Measurements from ENCODE around the gene TSC2.
A peak's percentile ranks its signal among the peaks of the same experiment; 100 is the strongest.

Gene TSC2

DNA sequence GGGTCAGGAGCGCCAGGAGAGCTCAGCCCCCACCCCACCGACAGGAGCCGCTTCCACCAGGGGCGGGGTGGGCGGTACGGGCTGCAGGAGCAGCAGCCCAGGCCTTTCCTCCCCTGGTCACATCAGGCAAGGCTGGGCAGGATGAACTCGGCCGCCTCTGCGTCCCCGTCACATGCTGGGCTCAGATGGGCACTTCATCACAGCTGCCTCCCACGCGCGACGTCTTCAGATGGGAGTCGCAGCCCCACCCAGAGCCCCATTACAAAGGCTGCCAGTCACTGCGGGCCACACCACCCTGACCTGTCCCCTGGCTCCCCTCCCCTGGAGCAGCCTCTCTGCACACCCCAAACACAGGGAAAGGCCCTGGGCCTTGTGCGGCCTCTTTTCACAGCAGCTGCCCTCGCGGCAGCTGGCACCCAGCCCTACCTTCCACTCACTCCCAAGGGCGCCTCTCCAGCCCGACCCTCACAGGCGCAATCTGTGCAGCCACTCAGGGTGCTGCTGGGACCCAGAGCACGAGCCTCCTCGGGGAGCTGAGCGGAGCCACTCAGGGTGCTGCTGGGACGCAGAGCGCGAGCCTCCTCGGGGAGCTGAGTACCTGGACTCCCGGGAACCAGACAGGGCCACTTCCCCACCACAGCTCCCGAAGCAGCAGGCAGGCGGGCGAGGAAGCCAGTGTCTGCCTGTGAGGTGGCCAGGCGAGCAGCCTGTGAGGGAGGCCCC is 42.8 kb upstream of the TSC2 start:
- Histone ChIP-seq H3K4me3 (replicated peaks; ENCODE audit: low read depth, low read length) (no peak overlapping the region), H3K36me3 (ENCODE audit: control insufficient read depth, insufficient read depth, low read length) (peaks cover 39% of the 10 kb centered on the region), H3K27me3 (replicated peaks; ENCODE audit: control insufficient read depth, insufficient read depth, low read length) (no peaks in the 10 kb centered on the region)
- TF ChIP-seq, protein P1, sequence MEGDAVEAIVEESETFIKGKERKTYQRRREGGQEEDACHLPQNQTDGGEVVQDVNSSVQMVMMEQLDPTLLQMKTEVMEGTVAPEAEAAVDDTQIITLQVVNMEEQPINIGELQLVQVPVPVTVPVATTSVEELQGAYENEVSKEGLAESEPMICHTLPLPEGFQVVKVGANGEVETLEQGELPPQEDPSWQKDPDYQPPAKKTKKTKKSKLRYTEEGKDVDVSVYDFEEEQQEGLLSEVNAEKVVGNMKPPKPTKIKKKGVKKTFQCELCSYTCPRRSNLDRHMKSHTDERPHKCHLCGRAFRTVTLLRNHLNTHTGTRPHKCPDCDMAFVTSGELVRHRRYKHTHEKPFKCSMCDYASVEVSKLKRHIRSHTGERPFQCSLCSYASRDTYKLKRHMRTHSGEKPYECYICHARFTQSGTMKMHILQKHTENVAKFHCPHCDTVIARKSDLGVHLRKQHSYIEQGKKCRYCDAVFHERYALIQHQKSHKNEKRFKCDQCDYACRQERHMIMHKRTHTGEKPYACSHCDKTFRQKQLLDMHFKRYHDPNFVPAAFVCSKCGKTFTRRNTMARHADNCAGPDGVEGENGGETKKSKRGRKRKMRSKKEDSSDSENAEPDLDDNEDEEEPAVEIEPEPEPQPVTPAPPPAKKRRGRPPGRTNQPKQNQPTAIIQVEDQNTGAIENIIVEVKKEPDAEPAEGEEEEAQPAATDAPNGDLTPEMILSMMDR (IDR thresholded peaks at IDR 0.05; ENCODE audit: insufficient read depth, low read length, poor library complexity, severe bottlenecking), result no peak
- no peak for DNase-seq (ENCODE audit: extremely low read depth, insufficient read length)

- TF ChIP-seq, protein P1 (IDR thresholded peaks at IDR 0.05; ENCODE audit: insufficient read depth, low read length, poor library complexity, severe bottlenecking), result peak; percentile 4
- peaks cover 35% of the 10 kb centered on the region for H3K36me3 ChIP-seq (ENCODE audit: control insufficient read depth, insufficient read depth, low read length)
- H3K27me3 ChIP-seq (replicated peaks; ENCODE audit: control insufficient read depth, insufficient read depth, low read length), result no peaks in the 10 kb centered on the region
- no peak overlapping the region for H3K4me3 ChIP-seq (replicated peaks; ENCODE audit: low read depth, low read length)
- DNase-seq (ENCODE audit: extremely low read depth, insufficient read length), result no peak
These were observed 42.1 kb upstream of the TSC2 start for GRCh38 chr16:2005646-2006045.

GRCh38 chr16:2006317-2006716 is 41.5 kb upstream of the TSC2 start:
- TF ChIP-seq, protein P1 (IDR thresholded peaks at IDR 0.05; ENCODE audit: insufficient read depth, low read length, poor library complexity, severe bottlenecking), result no peak
- Histone ChIP-seq H3K36me3 (ENCODE audit: control insufficient read depth, insufficient read depth, low read length) (peaks cover 31% of the 10 kb centered on the region), H3K4me3 (replicated peaks; ENCODE audit: low read depth, low read length) (no peak overlapping the region), H3K27me3 (replicated peaks; ENCODE audit: control insufficient read depth, insufficient read depth, low read length) (no peaks in the 10 kb centered on the region)
- no peak for DNase-seq (ENCODE audit: extremely low read depth, insufficient read length)

- TF ChIP-seq, protein P1 (IDR thresholded peaks at IDR 0.05; ENCODE audit: insufficient read depth, low read length, poor library complexity, severe bottlenecking), result no peak
- H3K27me3 ChIP-seq (replicated peaks; ENCODE audit: control insufficient read depth, insufficient read depth, low read length), result no peaks in the 10 kb centered on the region
- H3K4me3 ChIP-seq (replicated peaks; ENCODE audit: low read depth, low read length), result peak overlapping the region; percentile 68
- DNase-seq (ENCODE audit: extremely low read depth, insufficient read length), result no peak
- peaks cover 22% of the 10 kb centered on the region for H3K36me3 ChIP-seq (ENCODE audit: control insufficient read depth, insufficient read depth, low read length)
These were observed 40.5 kb upstream of the TSC2 start for GRCh38 chr16:2007081-2007836.

- no peak for DNase-seq (ENCODE audit: extremely low read depth, insufficient read length)
- TF ChIP-seq, protein P1 (IDR thresholded peaks at IDR 0.05; ENCODE audit: insufficient read depth, low read length, poor library complexity, severe bottlenecking), result no peak
- peak overlapping the region; percentile 68 for H3K4me3 ChIP-seq (replicated peaks; ENCODE audit: low read depth, low read length)
- peaks cover 13% of the 10 kb centered on the region for H3K36me3 ChIP-seq (ENCODE audit: control insufficient read depth, insufficient read depth, low read length)
- H3K27me3 ChIP-seq (replicated peaks; ENCODE audit: control insufficient read depth, insufficient read depth, low read length), result no peaks in the 10 kb centered on the region
These were observed 39.7 kb upstream of the TSC2 start for GRCh38 chr16:2008009-2008526.
